ENCODE measurements around the gene KLF17.

DNA sequence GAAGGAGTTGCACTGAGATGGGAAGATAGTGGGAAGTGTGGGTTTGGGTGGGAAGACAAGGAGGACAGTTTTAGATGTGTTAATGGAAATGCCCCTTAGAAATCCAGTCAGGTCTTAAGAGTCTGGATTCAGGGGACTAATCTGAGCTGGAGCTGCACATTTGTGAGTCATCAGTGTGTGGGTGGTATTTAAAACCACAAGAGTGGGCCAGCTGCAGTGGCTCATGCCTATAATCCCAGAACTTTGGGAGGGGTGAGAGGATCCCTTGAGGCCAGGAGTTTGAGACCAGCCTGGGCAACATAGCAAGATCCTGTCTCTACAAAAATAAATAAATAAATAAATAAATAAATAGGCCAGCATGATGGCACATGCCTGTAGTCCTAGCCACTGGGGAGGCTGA is 46.4 kb upstream of the KLF17 start:
- TF ChIP-seq EZH2 (IDR thresholded peaks at IDR 0.05) = no peak
- no peak for TF ChIP-seq POLR2AphosphoS5 (IDR thresholded peaks at IDR 0.05; ENCODE audit: borderline replicate concordance, low read depth, low read length)

Measured in SK-N-MC (cell line).